Thymus (tissue), 11 donors: ENCODE data around the gene L3MBTL1. TPM values are rescaled to one million over a fixed set of nuclear protein-coding genes. Genes with fewer than 3 reads are reported as not detected.

ENCODE experiments used
- DNase-seq, 9 donors: peaks; one replicate each; pipeline ENCODE4 v3.0.0-alpha.2; 2013; ENCODE audit warnings: low spot score in 9 of 9, low read depth in 6 of 9, missing footprints in 1 of 9
- H3K27ac ChIP-seq, 2 donors: one replicate each; pipeline ENCODE4 v1.5.1; 2013; ENCODE audit warnings: control low read depth in 1 of 2, low read depth in 1 of 2, low read length in 1 of 2, mild to moderate bottlenecking in 1 of 2, moderate library complexity in 1 of 2
- H3K27me3 ChIP-seq, 2 donors: one replicate each; pipeline ENCODE4 v1.5.1; 2013; ENCODE audit warnings: low read length in 1 of 2; ENCODE audit not compliant: control insufficient read depth in 2 of 2, insufficient read depth in 1 of 2
- H3K36me3 ChIP-seq, 2 donors: one replicate each; pipeline ENCODE4 v1.5.1; 2013; ENCODE audit warnings: low read length in 1 of 2, mild to moderate bottlenecking in 1 of 2, moderate library complexity in 1 of 2; ENCODE audit not compliant: control insufficient read depth in 2 of 2, insufficient read depth in 2 of 2
- H3K4me1 ChIP-seq, 2 donors: one replicate each; pipeline ENCODE4 v1.5.1; 2013; ENCODE audit warnings: low read length in 2 of 2; ENCODE audit not compliant: control insufficient read depth in 2 of 2, insufficient read depth in 2 of 2
- H3K4me3 ChIP-seq, 2 donors: one replicate each; pipeline ENCODE4 v1.5.1; 2013; ENCODE audit warnings: low read length in 2 of 2, control low read depth in 1 of 2, mild to moderate bottlenecking in 1 of 2
- H3K9me3 ChIP-seq, 2 donors: one replicate each; pipeline ENCODE4 v1.5.1; 2013; ENCODE audit warnings: low read length in 1 of 2, mild to moderate bottlenecking in 1 of 2; ENCODE audit not compliant: control insufficient read depth in 2 of 2, insufficient read depth in 1 of 2
- WGBS: extraction: QIAGEN DNeasy Blood & Tissue Kit; methylation state at CpG from one replicate; pipeline ENCODE4 v1.1.7; 2013; 5-methylcytosine and 5-hydroxymethylcytosine counted together
- polyA plus RNA-seq: library from polyadenylated mRNA; stranded (reverse); fragments of 200-250 nt; gene quantifications from one replicate; pipeline ENCODE4 v1.2.3, GENCODE V29; 2013
- total RNA-seq: library from RNA; stranded (reverse); fragments of 120-200 nt; gene quantifications from one replicate; pipeline ENCODE4 v1.2.4, GENCODE V29; 2013
- donor health status: healthy.

The L3MBTL1 gene
- total and polyA plus RNA-seq, 2 donors = 3.7 to 13.5 TPM

GRCh38 chr20:43559147-43559987 lies 51.9 kb downstream of the L3MBTL1 start:
- H3K4me1 ChIP-seq = no peaks in the 10 kb centered on the region
- H3K27me3 ChIP-seq = peaks cover 0 to 2% of the 10 kb centered on the region in 2 donors
- no peak for DNase-seq
- H3K9me3 ChIP-seq = no peaks in the 10 kb centered on the region
- H3K27ac ChIP-seq = no peak overlapping the region
- 84% methylated on average over 8 of the region's 8 CpGs for WGBS
- no peak overlapping the region for H3K4me3 ChIP-seq
- no peaks in the 10 kb centered on the region for H3K36me3 ChIP-seq

GRCh38 chr20:43560974-43561373 lies 53.5 kb downstream of the L3MBTL1 start:
- H3K4me1 ChIP-seq = no peaks in the 10 kb centered on the region
- DNase-seq = no peak
- 96% methylated on average over 3 of the region's 3 CpGs for WGBS

DNA sequence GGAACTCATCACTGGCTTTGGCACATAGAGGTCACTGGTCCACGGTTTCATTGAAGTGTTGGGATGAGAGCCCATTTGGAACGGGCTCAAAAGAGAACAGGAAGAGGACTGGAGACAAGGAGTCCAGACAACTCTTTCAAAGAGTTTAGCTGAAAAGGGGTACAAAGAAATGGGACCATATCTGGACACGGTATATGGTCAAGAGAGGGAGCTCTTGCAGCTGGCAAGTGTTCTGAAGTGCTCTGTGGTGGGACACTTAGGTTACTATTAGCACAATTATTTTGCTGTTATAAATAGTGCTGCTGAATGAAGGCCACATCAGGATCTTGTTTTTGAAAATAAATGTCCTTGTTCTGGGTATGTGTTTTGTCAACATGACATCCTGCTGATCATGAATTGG lies 55.9 kb downstream of the L3MBTL1 start:
- H3K4me1 ChIP-seq = no peaks in the 10 kb centered on the region
- WGBS = 86% methylated on average over 3 of the region's 3 CpGs
- no peak overlapping the region for H3K27ac ChIP-seq
- no peaks in the 10 kb centered on the region for H3K36me3 ChIP-seq
- DNase-seq = no peak
- H3K9me3 ChIP-seq = no peaks in the 10 kb centered on the region
- no peak overlapping the region for H3K4me3 ChIP-seq
- peaks cover 0 to under 1% of the 10 kb centered on the region in 2 donors for H3K27me3 ChIP-seq

More at GRCh38 chr20:43560974-43561373, 53.5 kb downstream of the L3MBTL1 start:
- Histone ChIP-seq H3K27me3 (peaks cover 0 to 2% of the 10 kb centered on the region in 2 donors), H3K4me3 (no peak overlapping the region), H3K27ac (no peak overlapping the region), H3K36me3 (no peaks in the 10 kb centered on the region), H3K9me3 (no peaks in the 10 kb centered on the region)

- no peaks in the 10 kb centered on the region for H3K4me1 ChIP-seq
- no peak overlapping the region for H3K27ac ChIP-seq
- no peaks in the 10 kb centered on the region for H3K27me3 ChIP-seq
- H3K36me3 ChIP-seq = no peaks in the 10 kb centered on the region
- 97% methylated on average over 7 of the region's 7 CpGs for WGBS
- no peak overlapping the region for H3K4me3 ChIP-seq
- no peaks in the 10 kb centered on the region for H3K9me3 ChIP-seq
- DNase-seq = no peak
These were observed 56.5 kb downstream of the L3MBTL1 start for GRCh38 chr20:43563991-43564390.

- H3K27ac ChIP-seq = no peak overlapping the region
- no peaks in the 10 kb centered on the region for H3K9me3 ChIP-seq
- DNase-seq = no peak
- H3K4me1 ChIP-seq = no peaks in the 10 kb centered on the region
- WGBS = 99% methylated on average over 8 of the region's 8 CpGs
- no peaks in the 10 kb centered on the region for H3K36me3 ChIP-seq
- H3K4me3 ChIP-seq = no peak overlapping the region
- H3K27me3 ChIP-seq = no peaks in the 10 kb centered on the region
These were observed 57.0 kb downstream of the L3MBTL1 start for GRCh38 chr20:43564455-43564854.

- Histone ChIP-seq H3K27me3 (no peaks in the 10 kb centered on the region), H3K4me1 (no peaks in the 10 kb centered on the region), H3K36me3 (no peaks in the 10 kb centered on the region), H3K27ac (no peak overlapping the region), H3K9me3 (no peaks in the 10 kb centered on the region), H3K4me3 (no peak overlapping the region)
- 94% methylated on average over 18 of the region's 18 CpGs for WGBS
- no peak for DNase-seq
These were observed 57.7 kb downstream of the L3MBTL1 start for GRCh38 chr20:43564993-43565757.

DNA sequence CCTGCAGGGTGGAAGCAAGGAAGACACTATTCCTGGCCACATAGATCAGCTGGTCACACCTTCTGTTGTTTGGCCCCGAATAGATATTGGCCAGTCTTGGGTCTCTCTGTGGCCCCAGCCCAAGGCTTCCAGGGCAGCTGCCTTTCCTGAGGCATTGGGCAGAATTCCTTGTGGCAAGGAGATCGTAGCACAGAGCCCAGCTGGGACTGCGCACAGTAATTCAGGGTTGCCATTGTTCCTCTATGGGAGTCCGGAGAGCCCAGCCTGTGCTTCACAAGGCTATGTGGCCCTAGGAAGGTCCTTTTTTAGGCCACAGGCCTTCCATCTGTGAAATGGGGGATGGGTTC lies 58.2 kb downstream of the L3MBTL1 start:
- H3K4me1 ChIP-seq = no peaks in the 10 kb centered on the region
- H3K9me3 ChIP-seq = no peaks in the 10 kb centered on the region
- no peak overlapping the region for H3K27ac ChIP-seq
- no peaks in the 10 kb centered on the region for H3K27me3 ChIP-seq
- no peak overlapping the region for H3K4me3 ChIP-seq
- 96% methylated on average over 4 of the region's 4 CpGs for WGBS
- DNase-seq = no peak
- no peaks in the 10 kb centered on the region for H3K36me3 ChIP-seq

GRCh38 chr20:43567477-43567876 lies 60.0 kb downstream of the L3MBTL1 start:
- WGBS = 92% methylated on average over 9 of the region's 9 CpGs
- Histone ChIP-seq H3K9me3 (no peaks in the 10 kb centered on the region), H3K27me3 (no peaks in the 10 kb centered on the region), H3K4me3 (no peak overlapping the region), H3K4me1 (no peaks in the 10 kb centered on the region), H3K27ac (no peak overlapping the region), H3K36me3 (no peaks in the 10 kb centered on the region)
- no peak for DNase-seq

DNA sequence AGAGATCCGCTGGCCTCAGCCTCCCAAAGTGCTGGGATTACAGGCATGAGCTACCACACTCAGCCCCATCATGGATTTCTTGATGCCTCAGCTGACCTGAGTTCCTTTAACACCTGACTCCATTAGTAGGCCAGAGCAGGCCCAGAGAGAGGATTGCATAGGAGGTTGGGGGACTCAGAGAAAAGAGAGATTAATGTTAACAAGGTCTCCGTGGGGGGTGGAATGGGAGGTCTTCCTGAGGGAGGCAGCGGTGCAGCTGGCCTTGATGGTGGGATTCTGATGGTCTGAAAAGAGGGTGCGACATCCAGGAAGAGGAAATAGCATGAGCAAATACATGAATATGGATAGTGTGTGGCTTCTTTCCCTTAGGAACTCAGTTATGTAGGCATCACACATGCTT lies 61.2 kb downstream of the L3MBTL1 start:
- WGBS = 96% methylated on average over 4 of the region's 4 CpGs
- Histone ChIP-seq H3K4me3 (no peak overlapping the region), H3K9me3 (no peaks in the 10 kb centered on the region), H3K4me1 (no peaks in the 10 kb centered on the region), H3K36me3 (no peaks in the 10 kb centered on the region), H3K27me3 (no peaks in the 10 kb centered on the region), H3K27ac (no peak overlapping the region)
- no peak for DNase-seq
